ENCODE measurements around the gene SOWAHA. TPM values are rescaled to one million over a fixed set of nuclear protein-coding genes. Genes with fewer than 3 reads are reported as not detected.

The SOWAHA gene
- total and polyA plus RNA-seq, 2 of the 4 experiments (the other 2 are of a cell fraction) = 0.03 TPM; not detected in 1

DNA sequence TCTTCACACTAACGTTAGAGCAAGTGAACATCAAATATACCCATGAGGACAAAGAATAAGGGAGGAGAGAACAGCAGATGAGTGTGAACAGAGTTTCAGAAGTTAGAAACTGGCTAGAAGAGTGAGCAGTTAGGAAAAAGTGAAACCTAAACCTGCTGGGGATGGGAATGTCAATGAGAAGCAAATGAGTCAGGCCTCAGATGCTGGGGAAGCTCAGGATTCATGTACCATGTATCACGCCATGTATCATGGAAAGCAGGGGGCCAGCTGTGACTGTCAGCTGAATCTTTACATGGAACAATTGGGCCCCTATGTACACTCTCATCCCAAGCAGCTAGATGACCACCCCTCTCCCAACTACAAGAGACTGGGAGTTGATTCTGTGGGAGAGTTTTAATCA, 37.0 kb downstream of the SOWAHA start:
- ChIA-PET POLR2A (ENCODE audit: unreplicated experiment) (interaction anchor here (0.6 kb wide), 1 partner anchor 1361 kb away, joined by 3 read pairs; no protein-coding TSS in a partner anchor), CTCF (no interaction called here)
- no peak overlapping the region for H3K4me3 ChIP-seq (ENCODE audit: insufficient read depth, low read depth, low read length)
- H3K4me1 ChIP-seq (ENCODE audit: control insufficient read depth, insufficient read depth, low read length) = peaks cover 3% of the 10 kb centered on the region; the same call in 1 of the 2 replicates
- no peaks in the 10 kb centered on the region for H3K36me3 ChIP-seq (ENCODE audit: control insufficient read depth, insufficient read depth, low read length)
- peak overlapping the region in 1 of 2 experiments; percentile 46; a peak in 1 of 4 replicates for H4K8ac ChIP-seq (ENCODE audit: low read depth in 2 of 2, low read length in 2 of 2)
- H3K4ac ChIP-seq (ENCODE audit: low read depth, low read length) = peak overlapping the region; percentile 44; the same call in 1 of the 2 replicates
- no peak for TF ChIP-seq CEBPB (IDR thresholded peaks at IDR 0.05; ENCODE audit: low read depth, low read length)
- TF ChIP-seq RFX5 (IDR thresholded peaks at IDR 0.05; ENCODE audit: low read depth, low read length) = no peak
- no peak for TF ChIP-seq CTCF (conservative IDR thresholded peaks at IDR 0.05; ENCODE audit: low read depth, low read length)
- TF ChIP-seq MAZ (IDR thresholded peaks at IDR 0.05; ENCODE audit: borderline replicate concordance, low read depth, low read length) = no peak
- no peak for TF ChIP-seq BHLHE40 (IDR thresholded peaks at IDR 0.05; ENCODE audit: low read depth, low read length)
- peak; percentile 47 for TF ChIP-seq FOS (IDR thresholded peaks at IDR 0.05; ENCODE audit: low read depth, low read length)
- no peak for TF ChIP-seq RCOR1 (IDR thresholded peaks at IDR 0.05; ENCODE audit: insufficient replicate concordance, low read length)
- TF ChIP-seq POLR2A (IDR thresholded peaks at IDR 0.05; ENCODE audit: low read depth, low read length) = no peak
- no peak for TF ChIP-seq ELK1 (IDR thresholded peaks at IDR 0.05; ENCODE audit: borderline replicate concordance, low read depth, low read length)
- peak overlapping the region; percentile 80; the same call in 1 of the 2 replicates for H3K4me2 ChIP-seq (ENCODE audit: low read depth, low read length)
- H3K23ac ChIP-seq (ENCODE audit: low read depth, low read length) = no peak overlapping the region
- peak; percentile 90 for ATAC-seq (ENCODE audit: low read depth)
- peak; percentile 84 for DNase-seq
- no peak overlapping the region for H2BK15ac ChIP-seq (ENCODE audit: low read depth, low read length)
- no peak overlapping the region for H3K9ac ChIP-seq (ENCODE audit: low read depth, low read length)
- H4K5ac ChIP-seq (ENCODE audit: low read depth, low read length) = 0 out of 2 replicates have a peak overlapping the region, but pooled peaks have one; percentile 57
- WGBS, 2 experiments (ENCODE audit: extremely low coverage in 2 of 2, insufficient read length in 1 of 2) = no CpG with 5 or more reads among the region's 2 CpGs
- no peak overlapping the region for H2AK5ac ChIP-seq (ENCODE audit: low read depth, low read length)
- no peak overlapping the region for H4K91ac ChIP-seq (ENCODE audit: insufficient read depth, low read depth, low read length)
- H3K79me1 ChIP-seq (ENCODE audit: low read depth in 1 of 2, low read length in 2 of 2) = no peaks in the 10 kb centered on the region
- no peak overlapping the region for H2BK20ac ChIP-seq (ENCODE audit: low read depth, low read length)
- H2AK9ac ChIP-seq (replicated peaks; ENCODE audit: low read depth, low read length, poor library complexity) = no peak overlapping the region
- H2BK120ac ChIP-seq (ENCODE audit: low read depth, low read length) = no peak overlapping the region
- H4K20me1 ChIP-seq (ENCODE audit: insufficient read depth, low read length) = no peaks in the 10 kb centered on the region
- BruUV-seq (replicated peaks) = no TSS peak
- dilution Hi-C loops (cut with HindIII; ENCODE audit: low sequenced_read_pairs, unreplicated experiment) (no loop called here), intact Hi-C loops (cut with micrococcal nuclease) (loop anchor here (1.0 kb wide), 1 partner anchor 12 kb away; no protein-coding TSS in a partner anchor), in situ Hi-C loops (cut with MboI; ENCODE audit: low sequenced_read_pairs) (no loop called here)
- no peak overlapping the region for H2AFZ ChIP-seq (replicated peaks; ENCODE audit: low read length, poor library complexity)
- H3K9me3 ChIP-seq (ENCODE audit: control insufficient read depth, insufficient read depth, low read length) = no peaks in the 10 kb centered on the region
- H3K27ac ChIP-seq (ENCODE audit: insufficient read depth, low read length) = no peak overlapping the region
- no peak overlapping the region for H3K56ac ChIP-seq (ENCODE audit: extremely low read depth, insufficient read depth, low read length)
- no peaks in the 10 kb centered on the region for H3K27me3 ChIP-seq (ENCODE audit: control insufficient read depth, insufficient read depth, low read length)
- 0 out of 2 replicates have a peak overlapping the region, but pooled peaks have one; percentile 31 for H3K14ac ChIP-seq (replicated peaks; ENCODE audit: low read depth, low read length)
- peak overlapping the region; percentile 66; the same call in 1 of the 2 replicates for H3K18ac ChIP-seq (ENCODE audit: low read depth, low read length)
- no peak overlapping the region for H2BK5ac ChIP-seq (ENCODE audit: low read depth, low read length, poor library complexity, severe bottlenecking)
- no peaks in the 10 kb centered on the region for H3K9me1 ChIP-seq (ENCODE audit: insufficient read depth, low read length)
